ENCODE data around the gene AP4S1.

GRCh38 chr14:30977752-30978151 is 47.7 kb upstream of the AP4S1 start:
- TF ChIP-seq ZNF274 (IDR thresholded peaks at IDR 0.05; ENCODE audit: low read depth, low read length) (no peak), SUZ12 (IDR thresholded peaks at IDR 0.05; ENCODE audit: extremely low read depth, insufficient read depth, insufficient read length) (no peak), YY1 (IDR thresholded peaks at IDR 0.05; ENCODE audit: insufficient read depth, insufficient read length) (no peak)

All from NT2/D1 (cell line).